BJ (cell line): ENCODE data around the gene POLR1D. TPM values are rescaled to one million over a fixed set of nuclear protein-coding genes. Genes with fewer than 3 reads are reported as not detected.

Experiments
- CTCF ChIA-PET: fragments of 350-600 bp; formaldehyde crosslinking; extraction: SDS; loops from one replicate; lab custom pipeline; 2021; ENCODE audit warnings: antibody characterized with exemption, inconsistent platforms; lab: Yijun Ruan, JAX
- POLR2A ChIA-PET: fragments of 300-600 bp; sonication (Branson Sonifier 250); formaldehyde crosslinking; extraction: SDS; loops from one replicate; lab custom pipeline; 2021; ENCODE audit warnings: antibody characterized with exemption; lab: Charles Lee
- DNase-seq: peaks from one replicate; pipeline ENCODE4 v3.0.0-alpha.2; 2011; ENCODE audit warnings: low read depth
- H3K27me3 ChIP-seq: 2 replicates; pipeline ENCODE4 v1.6.0; 2011; ENCODE audit warnings: low read length; ENCODE audit not compliant: control insufficient read depth, insufficient read depth
- H3K36me3 ChIP-seq: 2 replicates; pipeline ENCODE4 v1.5.1; 2011; ENCODE audit warnings: low read length; ENCODE audit not compliant: control insufficient read depth, insufficient read depth
- H3K4me3 ChIP-seq: 2 replicates; pipeline ENCODE4 v1.5.1; 2011; ENCODE audit warnings: low read depth, mild to moderate bottlenecking, control low read depth, low read length
- polyA plus RNA-seq: library from polyadenylated mRNA; depleted of rRNA; stranded (reverse); fragments of >200 nt; gene quantifications from 2 replicates; pipeline ENCODE4 v1.2.3, GENCODE V29; 2011; rRNA removed
- TF ChIP-seq, protein P1 (sequence below): IDR thresholded peaks from 2 replicates; pipeline ENCODE4 v1.5.1; 2011; ENCODE audit warnings: low read depth, mild to moderate bottlenecking, control low read depth, inconsistent platforms, low read length, moderate library complexity; ENCODE audit not compliant: insufficient read depth

The POLR1D gene
- polyA plus RNA-seq, 1 experiment, result 79.4 TPM

DNA sequence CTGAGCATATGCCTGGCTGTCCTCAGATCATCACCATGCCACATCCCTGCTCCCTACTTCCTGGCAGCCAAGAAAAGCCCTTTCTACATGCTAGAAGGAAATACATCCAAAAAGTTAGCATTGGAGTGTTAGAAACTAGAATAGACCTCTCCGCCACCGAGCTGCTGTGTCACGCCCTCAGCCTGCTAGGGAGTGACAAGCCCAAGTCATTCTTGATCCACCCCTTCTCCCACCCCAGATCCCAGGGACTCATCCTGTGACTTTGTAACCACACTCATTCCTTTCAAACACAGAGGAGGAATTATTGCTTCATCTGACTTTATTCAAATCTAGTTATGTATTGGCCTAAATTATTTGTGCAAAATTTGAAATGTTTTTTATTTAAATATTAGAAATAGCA is 45.3 kb downstream of the POLR1D start:
- H3K27me3 ChIP-seq, result no peaks in the 10 kb centered on the region
- ChIA-PET CTCF (interaction anchor here (1.2 kb wide), 1 partner anchor 134 kb away, joined by 3 read pairs; no protein-coding TSS in a partner anchor), POLR2A (no interaction called here)
- TF ChIP-seq, protein P1, sequence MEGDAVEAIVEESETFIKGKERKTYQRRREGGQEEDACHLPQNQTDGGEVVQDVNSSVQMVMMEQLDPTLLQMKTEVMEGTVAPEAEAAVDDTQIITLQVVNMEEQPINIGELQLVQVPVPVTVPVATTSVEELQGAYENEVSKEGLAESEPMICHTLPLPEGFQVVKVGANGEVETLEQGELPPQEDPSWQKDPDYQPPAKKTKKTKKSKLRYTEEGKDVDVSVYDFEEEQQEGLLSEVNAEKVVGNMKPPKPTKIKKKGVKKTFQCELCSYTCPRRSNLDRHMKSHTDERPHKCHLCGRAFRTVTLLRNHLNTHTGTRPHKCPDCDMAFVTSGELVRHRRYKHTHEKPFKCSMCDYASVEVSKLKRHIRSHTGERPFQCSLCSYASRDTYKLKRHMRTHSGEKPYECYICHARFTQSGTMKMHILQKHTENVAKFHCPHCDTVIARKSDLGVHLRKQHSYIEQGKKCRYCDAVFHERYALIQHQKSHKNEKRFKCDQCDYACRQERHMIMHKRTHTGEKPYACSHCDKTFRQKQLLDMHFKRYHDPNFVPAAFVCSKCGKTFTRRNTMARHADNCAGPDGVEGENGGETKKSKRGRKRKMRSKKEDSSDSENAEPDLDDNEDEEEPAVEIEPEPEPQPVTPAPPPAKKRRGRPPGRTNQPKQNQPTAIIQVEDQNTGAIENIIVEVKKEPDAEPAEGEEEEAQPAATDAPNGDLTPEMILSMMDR, result no peak
- DNase-seq, result no peak
- H3K36me3 ChIP-seq, result peaks cover 1% of the 10 kb centered on the region
- H3K4me3 ChIP-seq, result no peak overlapping the region

- H3K4me3 ChIP-seq, result no peak overlapping the region
- no peak for DNase-seq
- ChIA-PET POLR2A (no interaction called here), CTCF (interaction anchor here (1.5 kb wide), 1 partner anchor 42 kb away, joined by 4 read pairs; no protein-coding TSS in a partner anchor)
- TF ChIP-seq, protein P1, result no peak
- no peaks in the 10 kb centered on the region for H3K27me3 ChIP-seq
- H3K36me3 ChIP-seq, result peaks cover 1% of the 10 kb centered on the region
Measured at GRCh38 chr13:27667946-27668345, 46.3 kb downstream of the POLR1D start.

- CTCF ChIA-PET, result no interaction called here
- Histone ChIP-seq H3K27me3 (no peaks in the 10 kb centered on the region), H3K36me3 (peaks cover 1% of the 10 kb centered on the region), H3K4me3 (no peak overlapping the region)
- DNase-seq, result no peak
- POLR2A ChIA-PET, result no interaction called here
- TF ChIP-seq, protein P1, result no peak
Measured at GRCh38 chr13:27670861-27671260, 49.2 kb downstream of the POLR1D start.

DNA sequence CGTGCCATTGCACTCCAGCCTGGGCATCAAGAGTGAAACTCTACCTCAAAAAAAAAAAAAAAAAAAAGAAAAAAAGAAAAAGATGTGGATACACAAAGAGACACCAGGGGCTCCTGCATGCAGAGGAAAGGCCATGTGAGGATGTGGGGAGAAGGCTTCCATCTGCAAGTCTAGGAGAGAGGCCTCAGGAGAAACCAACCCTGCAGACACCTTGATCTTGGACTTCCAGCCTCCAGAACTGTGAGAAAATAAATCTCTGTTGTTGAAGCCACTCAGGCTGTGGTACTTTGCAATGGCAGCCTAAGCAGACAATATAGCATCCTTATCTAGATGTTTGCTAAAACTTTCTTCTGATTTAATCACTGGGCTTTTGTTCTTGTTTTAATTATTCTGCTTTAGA is 50.3 kb downstream of the POLR1D start:
- ChIA-PET POLR2A (no interaction called here), CTCF (no interaction called here)
- H3K36me3 ChIP-seq, result no peaks in the 10 kb centered on the region
- TF ChIP-seq, protein P1, result no peak
- no peak overlapping the region for H3K4me3 ChIP-seq
- no peaks in the 10 kb centered on the region for H3K27me3 ChIP-seq
- no peak for DNase-seq

Other genes with a start within 250 kb of the POLR1D start
- gene GTF3A, start 197.3 kb upstream of the POLR1D start, polyA plus RNA-seq, result 42.7 and 60.5 TPM in 2 replicates
- gene MTIF3, start 171.3 kb upstream of the POLR1D start, polyA plus RNA-seq, result 32.7 and 64.0 TPM in 2 replicates
- 4.6 and 5.5 TPM in 2 replicates for gene LNX2, start 1.4 kb upstream of the POLR1D start, polyA plus RNA-seq
- gene GSX1, start 170.6 kb downstream of the POLR1D start, polyA plus RNA-seq, result not detected in 2 replicates